Tibial artery (tissue), 4 donors: ENCODE measurements around the gene HNRNPUL2.
"Not testable (repeated sequence)": the region's sequence is repeated elsewhere in the genome, so short reads cannot be mapped to it uniquely, and the experiment has no call there.

ENCODE experiments used
- DNase-seq, 2 donors: peaks; one replicate each; pipeline ENCODE4 v3.0.0-alpha.2; 2019
- H3K27ac ChIP-seq, 2 donors: fragments of 200-600 bp; sonication (generic) in 1 of 2; 1 replicate in 1 of 2; 2 replicates in 1 of 2; pipeline ENCODE4 v1.5.1; 2018 to 2019; ENCODE audit warnings: mild to moderate bottlenecking in 1 of 2
- H3K27me3 ChIP-seq, 2 donors: fragments of 200-600 bp; sonication (generic) in 1 of 2; one replicate each; pipeline versions ENCODE4 v1.5.1 to v1.6.0; 2016 to 2019
- H3K36me3 ChIP-seq, 3 donors: fragments of 200-600 bp; sonication (generic) in 2 of 3; one replicate each; pipeline ENCODE4 v1.5.1; 2016 to 2019; ENCODE audit warnings: mild to moderate bottlenecking in 2 of 3
- H3K4me1 ChIP-seq, 4 donors: fragments of 200-600 bp; sonication (generic) in 2 of 4; 1 replicate in 3 of 4; 2 replicates in 1 of 4; pipeline ENCODE4 v1.5.1; 2016 to 2019
- H3K4me3 ChIP-seq, 2 donors: fragments of 200-600 bp; sonication (generic) in 1 of 2; 1 replicate in 1 of 2; 2 replicates in 1 of 2; pipeline ENCODE4 v1.5.1; 2018 to 2019; ENCODE audit warnings: mild to moderate bottlenecking in 2 of 2
- H3K9me3 ChIP-seq, 3 donors: fragments of 200-600 bp; sonication (generic) in 1 of 3; one replicate each; pipeline ENCODE4 v1.5.1; 2016 to 2019
- CTCF ChIP-seq, 2 experiments: fragments of 200-600 bp in 1 of 2; fragments of 450-650 bp in 1 of 2; IDR thresholded peaks; one replicate each; pipeline ENCODE4 v1.5.1; 2017 to 2019; ENCODE audit warnings: antibody characterized with exemption in 2 of 2, mild to moderate bottlenecking in 1 of 2, moderate library complexity in 1 of 2
- intact Hi-C: fragments of 100-400 bp; cut with DNase I; formaldehyde crosslinking; loops from one replicate; pipeline ENCODE4 v1.15.0; 2023; ENCODE audit warnings: low total_unique reads

HNRNPUL2 gene

DNA sequence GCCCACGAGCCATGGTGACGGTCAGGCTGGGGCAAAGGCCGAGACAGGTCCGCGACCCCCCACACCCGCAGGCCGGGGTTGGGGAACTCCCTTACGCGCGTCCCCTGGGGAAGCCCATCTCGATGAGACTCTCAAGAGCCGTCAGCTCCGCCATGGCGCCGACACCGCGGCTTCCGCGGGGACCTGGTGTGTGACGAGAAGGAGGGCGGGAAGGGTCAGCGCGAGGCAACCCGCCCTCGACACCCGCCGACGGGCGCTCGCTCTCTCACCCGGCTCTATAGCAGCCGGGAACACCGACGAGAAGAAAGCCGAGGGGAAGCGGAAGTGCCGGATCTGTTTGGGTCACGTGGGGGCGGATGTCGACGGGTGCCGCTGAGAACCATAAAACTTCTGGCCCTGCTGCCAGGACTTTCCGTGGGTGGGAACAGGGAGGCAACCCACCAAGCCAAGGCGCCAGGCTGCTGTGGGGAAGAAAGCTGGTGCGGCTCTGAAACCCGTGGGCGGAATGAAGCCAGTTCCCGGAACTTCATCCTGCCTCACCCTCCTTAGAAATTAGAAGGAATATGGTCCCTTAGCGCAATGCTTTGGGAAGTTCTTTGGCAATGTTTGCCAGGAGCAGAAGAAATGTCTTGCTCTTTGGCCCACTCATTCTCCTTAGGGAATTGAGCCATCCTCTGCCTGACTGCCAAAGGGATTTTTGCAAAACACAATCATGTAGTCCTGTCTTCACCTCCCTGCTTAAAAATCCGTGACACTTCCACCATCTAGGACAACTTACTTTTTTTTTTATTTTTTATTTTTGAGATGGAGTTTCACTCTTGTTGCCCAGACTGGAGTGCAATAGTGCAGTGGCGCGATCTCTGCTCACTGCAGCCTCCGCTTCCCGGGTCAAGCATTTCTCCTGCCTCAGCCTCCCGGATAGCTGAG, 48.2 kb downstream of the HNRNPUL2 start, which contains the start of gene UBXN1:
Gene UBXN1 (minus strand): TSS at position 304 of the 927 bp plus-strand sequence. CDS start 150 bp downstream, at position 154.
- H3K27me3 ChIP-seq: no peaks in the 10 kb centered on the region
- H3K9me3 ChIP-seq: no peaks in the 10 kb centered on the region
- no peak for TF ChIP-seq CTCF (IDR thresholded peaks at IDR 0.05)
- intact Hi-C loops: no loop called here
- peak within 1 kb of the TSS; percentile 91 to 97 for H3K4me3 ChIP-seq
- peaks cover 0 to 30% (median 20%) of the 10 kb centered on the region in 4 donors for H3K4me1 ChIP-seq
- peaks cover 14 to 37% (median 21%) of the 10 kb centered on the region in 3 donors for H3K36me3 ChIP-seq
- peak within 1 kb of the TSS; percentile 86 to 93 for H3K27ac ChIP-seq
- DNase-seq: peak; percentile 93 to 94

GRCh38 chr11:62678433-62678769, 48.9 kb downstream of the HNRNPUL2 start:
- peak overlapping the region; percentile 86 to 93 for H3K27ac ChIP-seq
- H3K4me1 ChIP-seq: peaks cover 0 to 34% (median 20%) of the 10 kb centered on the region in 4 donors
- no peaks in the 10 kb centered on the region for H3K27me3 ChIP-seq
- peak in 1 of 2 donors; percentile 67 for DNase-seq
- H3K36me3 ChIP-seq: peaks cover 19 to 41% (median 21%) of the 10 kb centered on the region in 3 donors
- TF ChIP-seq CTCF (IDR thresholded peaks at IDR 0.05): no peak
- H3K9me3 ChIP-seq: no peaks in the 10 kb centered on the region
- H3K4me3 ChIP-seq: peak overlapping the region; percentile 91 to 97
- intact Hi-C loops: no loop called here

GRCh38 chr11:62677714-62678113, 49.5 kb downstream of the HNRNPUL2 start:
- Histone ChIP-seq H3K9me3 (no peaks in the 10 kb centered on the region), H3K36me3 (peaks cover 19 to 41% (median 21%) of the 10 kb centered on the region in 3 donors), H3K4me3 (peak overlapping the region; percentile 91 to 97), H3K4me1 (peaks cover 0 to 41% (median 26%) of the 10 kb centered on the region in 4 donors), H3K27ac (peak overlapping the region; percentile 86 to 93), H3K27me3 (no peaks in the 10 kb centered on the region)
- intact Hi-C loops: no loop called here
- TF ChIP-seq CTCF (IDR thresholded peaks at IDR 0.05): no peak
- no peak for DNase-seq

- Histone ChIP-seq H3K9me3 (no peaks in the 10 kb centered on the region), H3K27me3 (no peaks in the 10 kb centered on the region), H3K4me1 (peaks cover 0 to 45% (median 30%) of the 10 kb centered on the region in 4 donors), H3K36me3 (peaks cover 19 to 41% (median 21%) of the 10 kb centered on the region in 3 donors), H3K4me3 (no peak overlapping the region), H3K27ac (no peak overlapping the region)
- DNase-seq: no peak
- intact Hi-C loops: no loop called here
- TF ChIP-seq CTCF (IDR thresholded peaks at IDR 0.05): no peak
These were observed 50.1 kb downstream of the HNRNPUL2 start for GRCh38 chr11:62677156-62677555.

- no peak overlapping the region for H3K4me3 ChIP-seq
- intact Hi-C loops: no loop called here
- no peak for TF ChIP-seq CTCF (IDR thresholded peaks at IDR 0.05)
These were observed 50.6 kb downstream of the HNRNPUL2 start for GRCh38 chr11:62676698-62677097.

DNA sequence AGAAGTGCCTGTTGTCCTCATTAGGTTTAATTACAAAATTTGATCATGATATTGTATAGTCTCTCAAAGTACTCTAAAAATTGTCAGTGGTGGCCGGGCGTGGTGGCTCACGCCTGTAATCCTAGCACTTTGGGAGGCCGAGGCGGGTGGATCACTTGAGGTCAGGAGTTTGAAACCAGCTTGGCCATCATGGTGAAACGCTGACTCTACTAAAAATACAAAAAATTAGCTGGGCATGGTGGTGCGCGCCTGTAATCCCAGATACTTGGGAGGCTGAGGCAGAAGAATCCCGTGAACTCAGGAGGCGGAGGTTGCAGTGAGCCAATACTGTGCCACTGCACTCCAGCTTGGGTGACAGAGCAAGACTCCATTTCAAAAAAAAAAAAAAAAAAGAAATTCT, 51.8 kb downstream of the HNRNPUL2 start:
- peaks cover 19 to 41% (median 21%) of the 10 kb centered on the region in 3 donors for H3K36me3 ChIP-seq
- peaks cover 0 to 51% (median 37%) of the 10 kb centered on the region in 4 donors for H3K4me1 ChIP-seq
- H3K9me3 ChIP-seq, H3K27me3 ChIP-seq, H3K27ac ChIP-seq, H3K4me3 ChIP-seq, DNase-seq, intact Hi-C loops: not testable (repeated sequence)

More at GRCh38 chr11:62676698-62677097, 50.6 kb downstream of the HNRNPUL2 start:
- Histone ChIP-seq H3K36me3 (peaks cover 19 to 41% (median 21%) of the 10 kb centered on the region in 3 donors), H3K9me3 (no peaks in the 10 kb centered on the region), H3K27ac (no peak overlapping the region), H3K27me3 (no peaks in the 10 kb centered on the region), H3K4me1 (peaks cover 0 to 45% (median 32%) of the 10 kb centered on the region in 4 donors)
- DNase-seq: no peak
